GM12878 (cell line): ENCODE measurements around the gene BSCL2. TPM values are rescaled to one million over a fixed set of nuclear protein-coding genes. Genes with fewer than 3 reads are reported as not detected.

Experiments used
- ATAC-seq: fragments of 200-7000 bp; cut with Tn5 transposase; 3 replicates; pipeline ENCODE4 v1.9.1; 2020; ENCODE audit warnings: mild to moderate bottlenecking, moderate library complexity
- BruUV-seq: library from RNA; stranded (reverse); fragments of 400-500 nt; replicated peaks from 2 replicates; lab custom pipeline; 2021; lab: Mats Ljungman, UMichigan
- CTCF ChIA-PET: fragments of 300-600 bp; sonication (Branson Sonifier 250); formaldehyde crosslinking; extraction: SDS; loops from one replicate; lab custom pipeline; 2021; ENCODE audit warnings: inconsistent platforms; lab: Yijun Ruan, JAX
- POLR2A ChIA-PET: fragments of 350-600 bp; formaldehyde crosslinking; extraction: SDS; loops from one replicate; lab custom pipeline; 2021; ENCODE audit warnings: inconsistent platforms; lab: Charles Lee
- RAD21 ChIA-PET: fragments of 300-600 bp; sonication (Branson Sonifier 250); formaldehyde crosslinking; loops from one replicate; lab custom pipeline; 2023; ENCODE audit warnings: antibody characterized with exemption; ENCODE audit not compliant: unreplicated experiment; lab: Charles Lee
- SMC1A ChIA-PET: fragments of 300-600 bp; sonication (Branson Sonifier 250); formaldehyde crosslinking; loops from one replicate; lab custom pipeline; 2023; ENCODE audit not compliant: unreplicated experiment, uncharacterized antibody; lab: Charles Lee
- DNase-seq: peaks from one replicate; pipeline ENCODE4 v3.0.0-alpha.2; 2011; ENCODE audit warnings: low read depth, low spot score
- FAIRE-seq: peaks from 3 replicates; lab custom pipeline; 2011; peaks lifted over from hg19 to GRCh38; lab: Jason Lieb, UNC
- H2AFZ ChIP-seq: 2 replicates; pipeline ENCODE4 v1.6.0; 2011; ENCODE audit warnings: low read depth, low read length, control low read depth; ENCODE audit not compliant: control insufficient read depth
- H3K27ac ChIP-seq: 2 replicates; pipeline ENCODE4 v1.5.1; 2011; ENCODE audit warnings: control low read depth; ENCODE audit not compliant: control insufficient read depth, insufficient read depth
- H3K27me3 ChIP-seq, 2 experiments: replicated peaks in 1 of 2; 2 replicates each; pipeline versions ENCODE4 v1.6.0 to v1.6.1; 2011; ENCODE audit warnings: low read length in 1 of 2; ENCODE audit not compliant: control insufficient read depth in 2 of 2, insufficient read depth in 2 of 2
- H3K36me3 ChIP-seq, 2 experiments: 2 replicates each; pipeline ENCODE4 v1.5.1; 2011; ENCODE audit warnings: low read length in 1 of 2; ENCODE audit not compliant: control insufficient read depth in 2 of 2, insufficient read depth in 2 of 2
- H3K4me1 ChIP-seq: 2 replicates; pipeline ENCODE4 v1.6.1; 2011; ENCODE audit warnings: mild to moderate bottlenecking, low read length, moderate library complexity, mixed read lengths; ENCODE audit not compliant: control insufficient read depth, insufficient read depth
- H3K4me2 ChIP-seq: 2 replicates; pipeline ENCODE4 v1.6.0; 2011; ENCODE audit warnings: control low read depth; ENCODE audit not compliant: control insufficient read depth, insufficient read depth
- H3K4me3 ChIP-seq: fragments of 200-600 bp; sonication (generic); 2 replicates; pipeline ENCODE4 v1.5.1; 2016
- H3K79me2 ChIP-seq: 2 replicates; pipeline ENCODE4 v1.6.0; 2011; ENCODE audit warnings: low read length; ENCODE audit not compliant: control insufficient read depth, insufficient read depth
- H3K9ac ChIP-seq: 2 replicates; pipeline ENCODE4 v1.8.0; 2011; ENCODE audit warnings: low read length, control low read depth, mixed read lengths; ENCODE audit not compliant: control insufficient read depth, insufficient read depth
- H3K9me3 ChIP-seq: replicated peaks from 3 replicates; pipeline ENCODE4 v1.5.1; 2011; ENCODE audit warnings: mild to moderate bottlenecking, low read length; ENCODE audit not compliant: control insufficient read depth, insufficient read depth
- H4K20me1 ChIP-seq: 2 replicates; pipeline ENCODE4 v1.6.0; 2011; ENCODE audit not compliant: control insufficient read depth, insufficient read depth
- BRCA1 ChIP-seq: IDR thresholded peaks from 2 replicates; pipeline ENCODE4 v1.6.1; 2011; ENCODE audit warnings: low read depth, low read length, improper control_type of control experiment
- CBFB ChIP-seq: IDR thresholded peaks from 2 replicates; pipeline ENCODE4 v1.6.1; 2016; ENCODE audit warnings: antibody characterized with exemption, low read depth
- CREB1 ChIP-seq: IDR thresholded peaks from 2 replicates; pipeline ENCODE4 v1.6.1; 2012; ENCODE audit warnings: low read depth, mild to moderate bottlenecking, inconsistent platforms
- ESRRA ChIP-seq: IDR thresholded peaks from 2 replicates; pipeline ENCODE4 v1.6.1; 2012; ENCODE audit warnings: mild to moderate bottlenecking, low read length, improper control_type of control experiment
- IKZF2 ChIP-seq, 2 experiments: fragments of 450-650 bp; IDR thresholded peaks; 2 replicates each; pipeline ENCODE4 v1.6.1; 2017; ENCODE audit warnings: mild to moderate bottlenecking in 2 of 2, moderate library complexity in 2 of 2
- MTA3 ChIP-seq: IDR thresholded peaks from 2 replicates; pipeline ENCODE4 v1.6.1; 2012; ENCODE audit warnings: low read length, inconsistent platforms, borderline replicate concordance
- NFIC ChIP-seq: IDR thresholded peaks from 2 replicates; pipeline ENCODE4 v1.6.1; 2012; ENCODE audit warnings: low read depth, mild to moderate bottlenecking, inconsistent platforms, low read length, moderate library complexity
- POLR2A ChIP-seq: IDR thresholded peaks from 2 replicates; pipeline ENCODE4 v1.6.1; 2011; ENCODE audit warnings: low read depth, mild to moderate bottlenecking, low read length
- POLR2AphosphoS2 ChIP-seq: IDR thresholded peaks from 2 replicates; pipeline ENCODE4 v1.6.1; 2011; ENCODE audit warnings: low read depth, mild to moderate bottlenecking, low read length, improper control_type of control experiment, moderate library complexity
- POLR2AphosphoS5 ChIP-seq: IDR thresholded peaks from 2 replicates; pipeline ENCODE4 v1.6.1; 2011; ENCODE audit warnings: mild to moderate bottlenecking, low read length, inconsistent platforms
- RCOR1 ChIP-seq: conservative IDR thresholded peaks from 2 replicates; pipeline ENCODE4 v1.6.1; 2012; ENCODE audit warnings: low read depth, low read length, improper control_type of control experiment
- WRNIP1 ChIP-seq: IDR thresholded peaks from 2 replicates; pipeline ENCODE4 v1.6.1; 2011; ENCODE audit warnings: low read depth, low read length, improper control_type of control experiment, borderline replicate concordance
- ZBED1 ChIP-seq: IDR thresholded peaks from 2 replicates; pipeline ENCODE4 v1.6.1; 2016; ENCODE audit warnings: borderline replicate concordance
- ZNF207 ChIP-seq: fragments of 450-650 bp; IDR thresholded peaks from 2 replicates; pipeline ENCODE4 v1.6.1; 2014; ENCODE audit warnings: antibody characterized with exemption, mild to moderate bottlenecking, borderline replicate concordance
- ZNF384 ChIP-seq: IDR thresholded peaks from 2 replicates; pipeline ENCODE4 v1.6.1; 2012; ENCODE audit warnings: low read depth, mild to moderate bottlenecking, low read length, improper control_type of control experiment, borderline replicate concordance
- ZNF622 ChIP-seq: fragments of 450-650 bp; IDR thresholded peaks from 2 replicates; pipeline ENCODE4 v1.6.1; 2017; ENCODE audit warnings: mild to moderate bottlenecking, inconsistent platforms
- WGBS: methylation state at CpG from one replicate; pipeline ENCODE4 v1.1.6; 2016; ENCODE audit warnings: low lambda C conversion rate; ENCODE audit not compliant: insufficient replicate concordance, insufficient coverage; ENCODE audit errors: missing lambda C conversion rate; 5-methylcytosine and 5-hydroxymethylcytosine counted together
- in situ Hi-C: fragments of 300-500 bp; cut with MboI; formaldehyde crosslinking; loops from 9 replicates; pipeline ENCODE4 v1.14.3; 2018; ENCODE audit warnings: mixed read lengths
- intact Hi-C: fragments of 100-400 bp; cut with micrococcal nuclease; formaldehyde crosslinking; loops from one replicate; pipeline ENCODE4 v1.14.2; 2022; ENCODE audit not compliant: unreplicated experiment
- polyA plus RNA-seq, 11 experiments: library from polyadenylated mRNA; depleted of rRNA in 4 of 11; unstranded in 6 of 11; stranded (reverse) in 5 of 11; fragments of >200 nt; fragmentation: Nextera tagmentation in 4 of 11; fragmentation: Illumina TruSeq in 1 of 11; extraction: Ambion mirVana in 4 of 11; extraction: Trizol in 1 of 11; gene quantifications; 1 replicate in 1 of 11; 2 replicates in 10 of 11; pipeline versions ENCODE4 v1.2.1 to v1.2.3, GENCODE V29; 2011 to 2016; ENCODE audit warnings: inconsistent platforms in 2 of 11, missing spikeins in 2 of 11, low read depth in 1 of 11
- total RNA-seq, 4 experiments: library from RNA; depleted of rRNA in 3 of 4; stranded (reverse); fragments of >200 nt in 3 of 4; fragmentation: Illumina TruSeq in 1 of 4; extraction: Trizol in 1 of 4; gene quantifications; 2 replicates each; pipeline versions ENCODE4 v1.2.1 to v1.2.3, GENCODE V29; 2013 to 2021
- TF ChIP-seq, protein P1 (sequence below), 3 experiments: IDR thresholded peaks in 2 of 3; conservative IDR thresholded peaks in 1 of 3; 2 replicates each; pipeline ENCODE4 v1.5.1; 2011; ENCODE audit warnings: low read depth in 3 of 3, low read length in 3 of 3, mild to moderate bottlenecking in 3 of 3, control low read depth in 2 of 3, moderate library complexity in 2 of 3, inconsistent platforms in 1 of 3, mixed read lengths in 1 of 3; ENCODE audit not compliant: control insufficient read depth in 2 of 3, insufficient read depth in 1 of 3; ENCODE audit errors: extremely low read depth in 1 of 3
- TF ChIP-seq, protein P2 (sequence below): fragments of 450-650 bp; IDR thresholded peaks from 2 replicates; pipeline ENCODE4 v1.6.1; 2017; ENCODE audit warnings: low read depth, mild to moderate bottlenecking, moderate library complexity

Gene BSCL2
- total and polyA plus RNA-seq, 10 of the 15 experiments (the other 5 are each of a cell fraction or from before 2014, with no cell fraction given) = 12.3 to 57.9 (median 21.8) TPM

- TF ChIP-seq IKZF2 (IDR thresholded peaks at IDR 0.05) = no peak
- TF ChIP-seq ZNF622 = no peak
- TF ChIP-seq POLR2A = peak; percentile 31; the same call in 1 of the 2 replicates
- peak; percentile 19 for TF ChIP-seq ZBED1
- no peak for TF ChIP-seq RCOR1
- no peak for TF ChIP-seq NFIC
- TF ChIP-seq POLR2AphosphoS2 = no peak
- TF ChIP-seq BRCA1 = no peak
- TF ChIP-seq ZNF384 = no peak
- TF ChIP-seq ZNF207 = no peak
- TF ChIP-seq ESRRA = no peak
- 0 out of 2 replicates have a peak, but pooled peaks have one; percentile 12 for TF ChIP-seq POLR2AphosphoS5
- TF ChIP-seq, protein P1, sequence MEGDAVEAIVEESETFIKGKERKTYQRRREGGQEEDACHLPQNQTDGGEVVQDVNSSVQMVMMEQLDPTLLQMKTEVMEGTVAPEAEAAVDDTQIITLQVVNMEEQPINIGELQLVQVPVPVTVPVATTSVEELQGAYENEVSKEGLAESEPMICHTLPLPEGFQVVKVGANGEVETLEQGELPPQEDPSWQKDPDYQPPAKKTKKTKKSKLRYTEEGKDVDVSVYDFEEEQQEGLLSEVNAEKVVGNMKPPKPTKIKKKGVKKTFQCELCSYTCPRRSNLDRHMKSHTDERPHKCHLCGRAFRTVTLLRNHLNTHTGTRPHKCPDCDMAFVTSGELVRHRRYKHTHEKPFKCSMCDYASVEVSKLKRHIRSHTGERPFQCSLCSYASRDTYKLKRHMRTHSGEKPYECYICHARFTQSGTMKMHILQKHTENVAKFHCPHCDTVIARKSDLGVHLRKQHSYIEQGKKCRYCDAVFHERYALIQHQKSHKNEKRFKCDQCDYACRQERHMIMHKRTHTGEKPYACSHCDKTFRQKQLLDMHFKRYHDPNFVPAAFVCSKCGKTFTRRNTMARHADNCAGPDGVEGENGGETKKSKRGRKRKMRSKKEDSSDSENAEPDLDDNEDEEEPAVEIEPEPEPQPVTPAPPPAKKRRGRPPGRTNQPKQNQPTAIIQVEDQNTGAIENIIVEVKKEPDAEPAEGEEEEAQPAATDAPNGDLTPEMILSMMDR (IDR thresholded peaks at IDR 0.05 in 2 of 3, conservative IDR thresholded peaks at IDR 0.05 in 1 of 3; ENCODE audit: control insufficient read depth in 2 of 3, extremely low read depth in 1 of 3, insufficient read depth in 1 of 3, low read depth in 3 of 3, low read length in 3 of 3) = no peak
- TF ChIP-seq WRNIP1 = 0 out of 2 replicates have a peak, but pooled peaks have one; percentile 21
- 0 out of 2 replicates have a peak, but pooled peaks have one; percentile 15 for TF ChIP-seq CBFB
- TF ChIP-seq CREB1 = 0 out of 2 replicates have a peak, but pooled peaks have one; percentile 15
- TF ChIP-seq, protein P2, sequence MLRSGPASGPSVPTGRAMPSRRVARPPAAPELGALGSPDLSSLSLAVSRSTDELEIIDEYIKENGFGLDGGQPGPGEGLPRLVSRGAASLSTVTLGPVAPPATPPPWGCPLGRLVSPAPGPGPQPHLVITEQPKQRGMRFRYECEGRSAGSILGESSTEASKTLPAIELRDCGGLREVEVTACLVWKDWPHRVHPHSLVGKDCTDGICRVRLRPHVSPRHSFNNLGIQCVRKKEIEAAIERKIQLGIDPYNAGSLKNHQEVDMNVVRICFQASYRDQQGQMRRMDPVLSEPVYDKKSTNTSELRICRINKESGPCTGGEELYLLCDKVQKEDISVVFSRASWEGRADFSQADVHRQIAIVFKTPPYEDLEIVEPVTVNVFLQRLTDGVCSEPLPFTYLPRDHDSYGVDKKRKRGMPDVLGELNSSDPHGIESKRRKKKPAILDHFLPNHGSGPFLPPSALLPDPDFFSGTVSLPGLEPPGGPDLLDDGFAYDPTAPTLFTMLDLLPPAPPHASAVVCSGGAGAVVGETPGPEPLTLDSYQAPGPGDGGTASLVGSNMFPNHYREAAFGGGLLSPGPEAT = no peak
- peak; percentile 78; the same call in 1 of the 2 replicates for TF ChIP-seq MTA3
- TF ChIP-seq, all 136 proteins: peak for 7
- 0% methylated on average over 16 of the region's 16 CpGs for WGBS
- Histone ChIP-seq H3K4me1 (peaks cover 14% of the 10 kb centered on the region), H3K79me2 (peaks cover 62% of the 10 kb centered on the region), H3K4me2 (peak overlapping the region; percentile 95), H4K20me1 (no peaks in the 10 kb centered on the region), H3K27me3 (no peaks in the 10 kb centered on the region), H3K4me3 (peak overlapping the region; percentile 95), H3K27ac (peak overlapping the region; percentile 95), H2AFZ (no peak overlapping the region), H3K9me3 (no peaks in the 10 kb centered on the region), H3K9ac (peak overlapping the region; percentile 96), H3K36me3 (peaks cover 5 to 12% of the 10 kb centered on the region in 2 experiments)
- CTCF ChIA-PET = interaction anchor here (0.8 to 2.4 kb wide), 10 partner anchors 9 to 74 kb away, joined by 3 to 11 read pairs (median 5); partner anchors contain the start of genes B3GAT3, LRRN4CL and TUT1
- intact Hi-C loops (no loop called here), in situ Hi-C loops (no loop called here)
- SMC1A ChIA-PET = interaction anchor here (0.9 to 3.4 kb wide), 10 partner anchors 11 to 87 kb away, joined by 3 to 41 read pairs (median 4); partner anchors contain the start of genes B3GAT3, INTS5, TUT1 and ZBTB3
- FAIRE-seq (no peak), ATAC-seq (no peak; the same call in 2 of the 3 replicates), DNase-seq (no peak)
- POLR2A ChIA-PET = interaction anchor here (0.8 to 16.2 kb wide), 19 partner anchors 11 to 191 kb away, joined by 3 to 295 read pairs (median 10); partner anchors contain the start of genes B3GAT3, EEF1G, GANAB and HNRNPUL2
- RAD21 ChIA-PET = interaction anchor here (1.7 to 2.7 kb wide), 3 partner anchors 9 to 45 kb away, joined by 5 to 26 read pairs (median 8); partner anchors contain the start of genes B3GAT3 and INTS5
- no TSS peak for BruUV-seq
Observed at GRCh38 chr11:62666259-62666926, 40.8 kb downstream of the BSCL2 start.
